Activated CD4-positive, alpha-beta T cell treated with anti-CD3 and anti-CD28 coated beads for 36 hours (primary cell): ENCODE results near the gene SFRP2. TPM values are rescaled to one million over a fixed set of nuclear protein-coding genes. Genes with fewer than 3 reads are reported as not detected.

Experiments used
- ATAC-seq: fragments of 200-7000 bp; cut with Tn5 transposase; one replicate; pipeline ENCODE4 v1.10.0; 2021; ENCODE audit warnings: mild to moderate bottlenecking, moderate library complexity
- CTCF ChIA-PET: fragments of 350-600 bp; sonication (Branson Sonifier 250); formaldehyde crosslinking; loops from one replicate; lab custom pipeline; 2021; ENCODE audit warnings: antibody characterized with exemption; lab: Charles Lee
- POLR2A ChIA-PET: fragments of 350-600 bp; sonication (Branson Sonifier 250); formaldehyde crosslinking; loops from one replicate; lab custom pipeline; 2021; ENCODE audit warnings: antibody characterized with exemption, inconsistent platforms; lab: Charles Lee
- DNase-seq: peaks from one replicate; pipeline ENCODE4 v3.0.0-alpha.2; 2020
- H3K27ac Mint-ChIP-seq: one replicate; pipeline ENCODE4 v1.8.0; 2021; ENCODE audit warnings: mixed read lengths
- H3K27me3 Mint-ChIP-seq: one replicate; pipeline ENCODE4 v1.8.0; 2021; ENCODE audit warnings: mixed read lengths
- H3K36me3 Mint-ChIP-seq: one replicate; pipeline ENCODE4 v1.8.0; 2021; ENCODE audit warnings: low read depth, mixed read lengths
- H3K4me1 Mint-ChIP-seq: one replicate; pipeline ENCODE4 v1.8.0; 2021; ENCODE audit warnings: mixed read lengths
- H3K4me3 Mint-ChIP-seq: one replicate; pipeline ENCODE4 v1.8.0; 2021; ENCODE audit warnings: mild to moderate bottlenecking, moderate library complexity, mixed read lengths
- H3K9me3 Mint-ChIP-seq: one replicate; pipeline ENCODE4 v1.8.0; 2021; ENCODE audit warnings: low read depth, mixed read lengths
- intact Hi-C, 2 experiments: fragments of 100-400 bp; cut with DNase I in 1 of 2; cut with micrococcal nuclease in 1 of 2; formaldehyde crosslinking; loops; one replicate each; pipeline versions ENCODE4 v1.14.2 to v1.15.1; 2022 to 2024; cut with DNase I, micrococcal nuclease
- total RNA-seq, 2 experiments: library from RNA; stranded (reverse); gene quantifications; one replicate each; pipeline ENCODE4 v1.2.3, GENCODE V29; 2021

SFRP2 gene
- total RNA-seq, 2 experiments from 2014 or later: not detected

- intact Hi-C loops: no loop called here
Observed at GRCh38 chr4:153817466-153817865, 28.6 kb upstream of the SFRP2 start.

GRCh38 chr4:153816542-153816941 is 27.7 kb upstream of the SFRP2 start:
- CTCF ChIA-PET: no interaction called here
- H3K27me3 Mint-ChIP-seq: peaks cover 17% of the 10 kb centered on the region

More at GRCh38 chr4:153817466-153817865, 28.6 kb upstream of the SFRP2 start:
- no peak overlapping the region for H3K4me3 Mint-ChIP-seq
- ChIA-PET POLR2A (no interaction called here), CTCF (no interaction called here)
- no peaks in the 10 kb centered on the region for H3K9me3 Mint-ChIP-seq
- H3K27ac Mint-ChIP-seq: no peak overlapping the region
- DNase-seq (no peak), ATAC-seq (no peak)
- no peaks in the 10 kb centered on the region for H3K36me3 Mint-ChIP-seq
- H3K4me1 Mint-ChIP-seq: no peaks in the 10 kb centered on the region
- H3K27me3 Mint-ChIP-seq: peaks cover 17% of the 10 kb centered on the region

GRCh38 chr4:153814789-153815188 is 25.9 kb upstream of the SFRP2 start:
- POLR2A ChIA-PET: no interaction called here
- H3K27me3 Mint-ChIP-seq: peaks cover 17% of the 10 kb centered on the region
- ATAC-seq (no peak), DNase-seq (no peak)
- no peaks in the 10 kb centered on the region for H3K9me3 Mint-ChIP-seq
- CTCF ChIA-PET: no interaction called here
- intact Hi-C loops: no loop called here
- H3K4me3 Mint-ChIP-seq: no peak overlapping the region
- peaks cover 3% of the 10 kb centered on the region for H3K4me1 Mint-ChIP-seq
- no peak overlapping the region for H3K27ac Mint-ChIP-seq
- no peaks in the 10 kb centered on the region for H3K36me3 Mint-ChIP-seq

More at GRCh38 chr4:153816542-153816941, 27.7 kb upstream of the SFRP2 start:
- DNase-seq (no peak), ATAC-seq (no peak)
- POLR2A ChIA-PET: no interaction called here
- H3K9me3 Mint-ChIP-seq: no peaks in the 10 kb centered on the region
- H3K36me3 Mint-ChIP-seq: no peaks in the 10 kb centered on the region
- intact Hi-C loops: no loop called here
- no peak overlapping the region for H3K4me3 Mint-ChIP-seq
- H3K4me1 Mint-ChIP-seq: no peaks in the 10 kb centered on the region
- no peak overlapping the region for H3K27ac Mint-ChIP-seq

GRCh38 chr4:153809916-153810810 is 21.3 kb upstream of the SFRP2 start:
- no peak for DNase-seq
- Mint-ChIP-seq H3K27ac (no peak overlapping the region), H3K36me3 (no peaks in the 10 kb centered on the region), H3K9me3 (no peaks in the 10 kb centered on the region), H3K27me3 (peaks cover 8% of the 10 kb centered on the region), H3K4me3 (no peak overlapping the region), H3K4me1 (peaks cover 19% of the 10 kb centered on the region)
- ChIA-PET CTCF (no interaction called here), POLR2A (interaction anchor here (1.1 kb wide), 1 partner anchor 20 kb away, joined by 3 read pairs; no protein-coding TSS in a partner anchor)
- ATAC-seq: no peak
- intact Hi-C loops: loop anchor here (1.0 to 5.0 kb wide), 3 partner anchors 106 to 355 kb away; no protein-coding TSS in a partner anchor

- Mint-ChIP-seq H3K36me3 (no peaks in the 10 kb centered on the region), H3K9me3 (no peaks in the 10 kb centered on the region), H3K4me1 (peaks cover 19% of the 10 kb centered on the region), H3K27me3 (peaks cover 4% of the 10 kb centered on the region), H3K27ac (peak overlapping the region; percentile 16), H3K4me3 (no peak overlapping the region)
- ATAC-seq: peak; percentile 96
- peak; percentile 55 for DNase-seq
- ChIA-PET CTCF (interaction anchor here (0.6 kb wide), 1 partner anchor 587 kb away, joined by 3 read pairs; no protein-coding TSS in a partner anchor), POLR2A (interaction anchor here (0.6 to 1.1 kb wide), 2 partner anchors 19 to 23 kb away, joined by 3 read pairs; no protein-coding TSS in a partner anchor)
- intact Hi-C loops: loop anchor here (1.0 to 5.0 kb wide), 3 partner anchors 107 to 356 kb away; no protein-coding TSS in a partner anchor
Observed at GRCh38 chr4:153809307-153809706, 20.4 kb upstream of the SFRP2 start.

- ChIA-PET CTCF (no interaction called here), POLR2A (no interaction called here)
- Mint-ChIP-seq H3K9me3 (no peaks in the 10 kb centered on the region), H3K36me3 (no peaks in the 10 kb centered on the region), H3K27ac (no peak overlapping the region), H3K4me3 (no peak overlapping the region), H3K4me1 (peaks cover 19% of the 10 kb centered on the region), H3K27me3 (no peaks in the 10 kb centered on the region)
- DNase-seq (no peak), ATAC-seq (no peak)
- intact Hi-C loops: loop anchor here in 1 of 2 experiments (5.0 kb wide), 1 partner anchor 134 kb away; no protein-coding TSS in a partner anchor
Observed at GRCh38 chr4:153808175-153808574, 19.3 kb upstream of the SFRP2 start.

- intact Hi-C loops: loop anchor here in 1 of 2 experiments (5.0 kb wide), 1 partner anchor 136 kb away; no protein-coding TSS in a partner anchor
- H3K4me1 Mint-ChIP-seq: peaks cover 19% of the 10 kb centered on the region
- POLR2A ChIA-PET: no interaction called here
- DNase-seq: no peak
- H3K9me3 Mint-ChIP-seq: no peaks in the 10 kb centered on the region
- no peak for ATAC-seq
- H3K4me3 Mint-ChIP-seq: no peak overlapping the region
- H3K27me3 Mint-ChIP-seq: no peaks in the 10 kb centered on the region
- no peak overlapping the region for H3K27ac Mint-ChIP-seq
- CTCF ChIA-PET: interaction anchor here (0.6 to 1.7 kb wide), 3 partner anchors 13 to 213 kb away, joined by 3 to 5 read pairs (median 3); no protein-coding TSS in a partner anchor
- H3K36me3 Mint-ChIP-seq: no peaks in the 10 kb centered on the region
Observed at GRCh38 chr4:153806073-153806472, 17.2 kb upstream of the SFRP2 start.

- Mint-ChIP-seq H3K4me3 (no peak overlapping the region), H3K9me3 (no peaks in the 10 kb centered on the region), H3K36me3 (no peaks in the 10 kb centered on the region), H3K27ac (no peak overlapping the region), H3K27me3 (peaks cover 2% of the 10 kb centered on the region), H3K4me1 (peaks cover 15% of the 10 kb centered on the region)
- ChIA-PET CTCF (no interaction called here), POLR2A (no interaction called here)
- intact Hi-C loops: loop anchor here in 1 of 2 experiments (5.0 kb wide), 1 partner anchor 138 kb away; no protein-coding TSS in a partner anchor
- DNase-seq (no peak), ATAC-seq (no peak)
Observed at GRCh38 chr4:153804722-153805121, 15.8 kb upstream of the SFRP2 start.

GRCh38 chr4:153799694-153800074 is 10.8 kb upstream of the SFRP2 start:
- intact Hi-C loops: loop anchor here in 1 of 2 experiments (10.0 kb wide), 1 partner anchor 1575 kb away; the partner anchor contains the start of gene MAP9

GRCh38 chr4:153798901-153799693 is 10.2 kb upstream of the SFRP2 start:
- ChIA-PET POLR2A (no interaction called here), CTCF (no interaction called here)
- Mint-ChIP-seq H3K27ac (no peak overlapping the region), H3K4me3 (no peak overlapping the region), H3K9me3 (no peaks in the 10 kb centered on the region), H3K36me3 (no peaks in the 10 kb centered on the region), H3K27me3 (peaks cover 30% of the 10 kb centered on the region), H3K4me1 (no peaks in the 10 kb centered on the region)
- ATAC-seq (no peak), DNase-seq (no peak)
- intact Hi-C loops: loop anchor here in 1 of 2 experiments (10.0 kb wide), 1 partner anchor 1576 kb away; the partner anchor contains the start of gene MAP9

More at GRCh38 chr4:153799694-153800074, 10.8 kb upstream of the SFRP2 start:
- ATAC-seq: no peak
- Mint-ChIP-seq H3K4me3 (no peak overlapping the region), H3K27me3 (peaks cover 30% of the 10 kb centered on the region), H3K4me1 (no peaks in the 10 kb centered on the region), H3K36me3 (no peaks in the 10 kb centered on the region), H3K27ac (no peak overlapping the region), H3K9me3 (no peaks in the 10 kb centered on the region)
- CTCF ChIA-PET: interaction anchor here (0.6 kb wide), 1 partner anchor 155 kb away, joined by 3 read pairs; no protein-coding TSS in a partner anchor
- POLR2A ChIA-PET: no interaction called here
- DNase-seq: no peak

- ChIA-PET CTCF (no interaction called here), POLR2A (no interaction called here)
- DNase-seq (no peak), ATAC-seq (no peak)
- Mint-ChIP-seq H3K4me1 (no peaks in the 10 kb centered on the region), H3K27me3 (peaks cover 36% of the 10 kb centered on the region), H3K9me3 (no peaks in the 10 kb centered on the region), H3K36me3 (no peaks in the 10 kb centered on the region), H3K4me3 (no peak overlapping the region), H3K27ac (no peak overlapping the region)
- intact Hi-C loops: loop anchor here in 1 of 2 experiments (10.0 kb wide), 1 partner anchor 1576 kb away; the partner anchor contains the start of gene MAP9
Observed at GRCh38 chr4:153798420-153798819, 9.5 kb upstream of the SFRP2 start.
